CD8-positive, alpha-beta memory T cell (primary cell): ENCODE results near the gene SPAG6. TPM values are rescaled to one million over a fixed set of nuclear protein-coding genes. Genes with fewer than 3 reads are reported as not detected.

Experiments
- CTCF ChIA-PET: fragments of 350-600 bp; sonication (Branson Sonifier 250); formaldehyde crosslinking; loops from one replicate; lab custom pipeline; 2021; ENCODE audit warnings: antibody characterized with exemption; lab: Charles Lee
- POLR2A ChIA-PET: fragments of 350-600 bp; sonication (Branson Sonifier 250); formaldehyde crosslinking; loops from one replicate; lab custom pipeline; 2021; ENCODE audit warnings: antibody characterized with exemption; lab: Charles Lee
- DNase-seq, 5 donors: peaks; one replicate each; pipeline versions ENCODE4 v3.0.0 to v3.0.0-alpha.2; 2020 to 2022; ENCODE audit warnings: mixed read lengths in 1 of 5
- H3K27ac ChIP-seq: one replicate; pipeline ENCODE4 v1.7.0; 2013; ENCODE audit warnings: low read depth, mild to moderate bottlenecking, low read length, moderate library complexity
- H3K27me3 ChIP-seq: 2 replicates; pipeline ENCODE4 v1.7.0; 2013; ENCODE audit warnings: low read length, mild to moderate bottlenecking; ENCODE audit not compliant: insufficient read depth, poor library complexity, severe bottlenecking
- H3K36me3 ChIP-seq: 2 replicates; pipeline ENCODE4 v1.7.0; 2013; ENCODE audit warnings: mild to moderate bottlenecking, low read length, moderate library complexity; ENCODE audit not compliant: insufficient read depth
- H3K4me1 ChIP-seq: 2 replicates; pipeline ENCODE4 v1.7.0; 2013; ENCODE audit warnings: mild to moderate bottlenecking, low read length, moderate library complexity; ENCODE audit not compliant: insufficient read depth
- H3K4me3 ChIP-seq: 2 replicates; pipeline ENCODE4 v1.7.0; 2013; ENCODE audit warnings: mild to moderate bottlenecking, low read length
- H3K9me3 ChIP-seq: 2 replicates; pipeline ENCODE4 v1.7.0; 2013; ENCODE audit warnings: mild to moderate bottlenecking, low read length
- H3K27ac Mint-ChIP-seq, 8 donors: one replicate each; pipeline ENCODE4 v1.8.0; 2020 to 2021; ENCODE audit warnings: mixed read lengths in 8 of 8, mild to moderate bottlenecking in 6 of 8, inconsistent platforms in 3 of 8, moderate library complexity in 3 of 8
- H3K27me3 Mint-ChIP-seq, 2 donors: one replicate each; pipeline ENCODE4 v1.8.0; 2020 to 2021; ENCODE audit warnings: mixed read lengths in 2 of 2, mild to moderate bottlenecking in 1 of 2, moderate library complexity in 1 of 2
- H3K36me3 Mint-ChIP-seq, 3 donors: one replicate each; pipeline ENCODE4 v1.8.0; 2020 to 2021; ENCODE audit warnings: mixed read lengths in 3 of 3, inconsistent platforms in 1 of 3, mild to moderate bottlenecking in 1 of 3
- H3K4me1 Mint-ChIP-seq, 3 donors: one replicate each; pipeline ENCODE4 v1.8.0; 2020 to 2021; ENCODE audit warnings: mixed read lengths in 3 of 3, inconsistent platforms in 1 of 3, mild to moderate bottlenecking in 1 of 3
- H3K4me3 Mint-ChIP-seq, 7 donors: one replicate each; pipeline ENCODE4 v1.8.0; 2020 to 2021; ENCODE audit warnings: mixed read lengths in 7 of 7, mild to moderate bottlenecking in 6 of 7, moderate library complexity in 4 of 7, inconsistent platforms in 2 of 7
- H3K9me3 Mint-ChIP-seq, 5 donors: one replicate each; pipeline ENCODE4 v1.8.0; 2020 to 2022; ENCODE audit warnings: mixed read lengths in 5 of 5, mild to moderate bottlenecking in 3 of 5, moderate library complexity in 2 of 5, inconsistent platforms in 1 of 5
- polyA plus RNA-seq: library from polyadenylated mRNA; unstranded; fragments of 300-500 nt; fragmentation: Illumina TruSeq; gene quantifications from one replicate; pipeline ENCODE4 v1.2.3, GENCODE V29; 2021
- total RNA-seq, 2 experiments: library from RNA; stranded (reverse); gene quantifications; one replicate each; pipeline ENCODE4 v1.2.3, GENCODE V29; 2021

The SPAG6 gene
- total and polyA plus RNA-seq, 3 experiments from 2014 or later = 0.22 TPM; not detected in 2

DNA sequence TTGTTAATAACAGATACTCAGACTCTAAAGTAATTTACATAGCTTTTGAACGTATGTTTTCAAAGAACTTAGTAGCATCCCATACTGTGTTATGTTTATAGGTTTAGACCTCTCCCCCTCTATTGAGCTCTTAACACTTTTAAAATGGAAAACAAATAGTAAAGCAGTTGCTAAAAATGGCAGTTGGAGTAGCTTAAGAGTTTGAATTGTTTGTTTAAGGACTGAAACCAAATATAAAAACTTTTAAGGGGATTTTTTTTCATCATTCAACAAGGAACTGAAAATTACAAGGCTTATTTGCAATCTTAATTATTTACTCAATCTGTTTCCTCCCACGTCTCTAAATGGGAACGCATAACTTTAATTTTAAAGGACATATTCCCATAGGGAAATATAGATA, 1.6 kb upstream of the SPAG6 start:
- no peak for DNase-seq
- peaks cover 8 to 24% (median 18%) of the 10 kb centered on the region in 5 donors for H3K9me3 Mint-ChIP-seq
- CTCF ChIA-PET = interaction anchor here (1.0 to 2.8 kb wide), 3 partner anchors 9 to 93 kb away, joined by 4 to 9 read pairs (median 6); no protein-coding TSS in a partner anchor
- peak overlapping the region in 1 of 7 donors; percentile 41 for H3K4me3 Mint-ChIP-seq
- peaks cover 13% of the 10 kb centered on the region for H3K4me1 ChIP-seq
- H3K27ac Mint-ChIP-seq = peak overlapping the region in 1 of 8 donors; percentile 67
- POLR2A ChIA-PET = interaction anchor here (1.4 to 1.6 kb wide), 2 partner anchors 22 to 93 kb away, joined by 4 to 5 read pairs; partner anchors contain the start of gene BMI1
- H3K36me3 Mint-ChIP-seq = peaks cover 0 to 5% (median 3%) of the 10 kb centered on the region in 3 donors
- H3K36me3 ChIP-seq = no peaks in the 10 kb centered on the region
- peaks cover 60 to 81% of the 10 kb centered on the region in 2 donors for H3K27me3 Mint-ChIP-seq
- no peak overlapping the region for H3K4me3 ChIP-seq
- H3K4me1 Mint-ChIP-seq = peaks cover 16 to 24% (median 21%) of the 10 kb centered on the region in 3 donors
- H3K27ac ChIP-seq = no peak overlapping the region
- H3K27me3 ChIP-seq = peaks cover 71% of the 10 kb centered on the region
- H3K9me3 ChIP-seq = no peaks in the 10 kb centered on the region

- Histone ChIP-seq H3K9me3 (no peaks in the 10 kb centered on the region), H3K4me3 (no peak overlapping the region), H3K27me3 (peaks cover 65% of the 10 kb centered on the region), H3K4me1 (peaks cover 13% of the 10 kb centered on the region), H3K27ac (no peak overlapping the region), H3K36me3 (no peaks in the 10 kb centered on the region)
- Mint-ChIP-seq H3K36me3 (peaks cover 0 to 5% (median 3%) of the 10 kb centered on the region in 3 donors), H3K27ac (peak overlapping the region in 3 of 8 donors; percentile 47 to 67 (median 61)), H3K9me3 (peaks cover 8 to 23% (median 18%) of the 10 kb centered on the region in 5 donors), H3K27me3 (peaks cover 58 to 75% of the 10 kb centered on the region in 2 donors), H3K4me3 (peak overlapping the region in 2 of 7 donors; percentile 41 to 44), H3K4me1 (peaks cover 16 to 24% (median 21%) of the 10 kb centered on the region in 3 donors)
- no peak for DNase-seq
- ChIA-PET CTCF (interaction anchor here (1.0 to 2.8 kb wide), 3 partner anchors 9 to 93 kb away, joined by 4 to 9 read pairs (median 6); no protein-coding TSS in a partner anchor), POLR2A (interaction anchor here (0.6 to 1.6 kb wide), 3 partner anchors 23 to 261 kb away, joined by 3 to 5 read pairs (median 4); partner anchors contain the start of gene BMI1)
Measured at GRCh38 chr10:22344249-22344648, 1.0 kb upstream of the SPAG6 start.

DNA sequence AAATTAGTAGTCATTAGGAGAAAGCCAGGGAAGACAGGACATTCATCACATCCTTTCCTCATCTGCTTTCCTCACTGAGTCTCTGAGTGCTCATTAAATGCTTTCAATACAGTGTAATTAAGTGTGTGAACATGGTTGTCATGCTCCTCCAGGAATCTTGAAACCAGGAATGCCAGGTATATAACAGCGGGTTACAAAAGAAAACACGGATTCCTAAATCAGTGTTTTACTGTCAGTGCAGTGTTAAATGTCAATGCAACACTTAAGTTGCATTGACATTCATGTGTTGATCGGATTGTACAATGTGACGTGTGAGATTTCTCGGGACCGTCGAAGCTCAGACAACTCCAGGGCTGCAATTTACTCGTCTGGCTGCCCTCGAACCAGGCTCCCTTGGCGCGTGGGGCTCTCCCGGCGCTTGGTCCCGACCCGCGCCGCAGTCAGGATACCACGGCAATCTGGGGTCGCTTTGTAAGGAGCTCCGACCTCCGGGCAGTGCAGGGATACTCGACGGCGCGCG, 455 bp upstream of the SPAG6 start:
- H3K27ac Mint-ChIP-seq = peak overlapping the region in 3 of 8 donors; percentile 61 to 79 (median 67)

DNA sequence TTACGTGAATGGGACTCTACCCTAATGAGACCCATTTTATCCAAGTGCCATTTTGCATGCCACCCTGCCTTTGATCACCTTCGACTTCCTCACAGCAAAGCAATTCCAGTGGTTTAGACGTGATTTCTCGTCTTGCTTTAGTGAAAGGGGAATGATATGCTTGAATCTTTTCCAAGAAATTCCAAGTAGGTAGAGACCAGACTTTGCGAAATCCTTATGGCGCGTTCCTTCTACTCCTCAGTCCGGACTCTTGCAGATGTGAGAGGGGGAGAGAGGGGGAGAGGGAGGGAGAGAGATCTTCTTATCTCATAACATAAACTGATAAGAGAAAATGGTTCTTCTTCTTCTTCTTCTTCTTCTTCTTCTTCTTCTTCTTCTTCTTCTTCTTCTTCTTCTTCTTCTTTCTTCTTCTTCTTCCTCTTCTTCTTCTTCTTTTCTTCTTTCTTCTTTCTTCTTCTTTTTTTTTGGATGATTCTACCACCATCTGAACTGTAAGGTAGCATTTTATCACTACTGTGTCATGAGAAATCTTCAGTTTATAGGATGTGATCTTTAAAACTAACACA, 883 bp downstream of the SPAG6 start:
- peaks cover 47 to 64% of the 10 kb centered on the region in 2 donors for H3K27me3 Mint-ChIP-seq
- peaks cover 10 to 18% (median 14%) of the 10 kb centered on the region in 3 donors for H3K4me1 Mint-ChIP-seq
- H3K9me3 ChIP-seq = no peaks in the 10 kb centered on the region
- H3K4me3 ChIP-seq = no peak overlapping the region
- peaks cover 0 to 3% (median 0%) of the 10 kb centered on the region in 3 donors for H3K36me3 Mint-ChIP-seq
- peaks cover 8 to 19% (median 14%) of the 10 kb centered on the region in 5 donors for H3K9me3 Mint-ChIP-seq
- H3K27me3 ChIP-seq = peaks cover 50% of the 10 kb centered on the region
- peak overlapping the region in 5 of 8 donors; percentile 22 to 82 (median 76) for H3K27ac Mint-ChIP-seq
- CTCF ChIA-PET = no interaction called here
- H3K4me3 Mint-ChIP-seq = peak overlapping the region in 6 of 7 donors; percentile 2 to 86 (median 45)
- DNase-seq = no peak
- H3K36me3 ChIP-seq = no peaks in the 10 kb centered on the region
- POLR2A ChIA-PET = no interaction called here
- no peak overlapping the region for H3K27ac ChIP-seq
- H3K4me1 ChIP-seq = peaks cover 3% of the 10 kb centered on the region

More for the DNA sequence above, 455 bp upstream of the SPAG6 start:
- Histone ChIP-seq H3K4me3 (no peak overlapping the region), H3K4me1 (peaks cover 10% of the 10 kb centered on the region), H3K36me3 (no peaks in the 10 kb centered on the region), H3K27me3 (peaks cover 59% of the 10 kb centered on the region), H3K27ac (no peak overlapping the region), H3K9me3 (no peaks in the 10 kb centered on the region)
- Mint-ChIP-seq H3K9me3 (peaks cover 8 to 23% (median 18%) of the 10 kb centered on the region in 5 donors), H3K36me3 (peaks cover 0 to 5% (median 3%) of the 10 kb centered on the region in 3 donors), H3K4me3 (peak overlapping the region in 6 of 7 donors; percentile 2 to 50 (median 34)), H3K4me1 (peaks cover 15 to 23% (median 19%) of the 10 kb centered on the region in 3 donors), H3K27me3 (peaks cover 52 to 70% of the 10 kb centered on the region in 2 donors)
- ChIA-PET CTCF (interaction anchor here (1.0 to 2.8 kb wide), 2 partner anchors 10 to 92 kb away, joined by 4 to 9 read pairs; no protein-coding TSS in a partner anchor), POLR2A (interaction anchor here (0.6 to 1.6 kb wide), 3 partner anchors 23 to 260 kb away, joined by 3 to 5 read pairs (median 4); partner anchors contain the start of gene BMI1)
- DNase-seq = no peak

DNA sequence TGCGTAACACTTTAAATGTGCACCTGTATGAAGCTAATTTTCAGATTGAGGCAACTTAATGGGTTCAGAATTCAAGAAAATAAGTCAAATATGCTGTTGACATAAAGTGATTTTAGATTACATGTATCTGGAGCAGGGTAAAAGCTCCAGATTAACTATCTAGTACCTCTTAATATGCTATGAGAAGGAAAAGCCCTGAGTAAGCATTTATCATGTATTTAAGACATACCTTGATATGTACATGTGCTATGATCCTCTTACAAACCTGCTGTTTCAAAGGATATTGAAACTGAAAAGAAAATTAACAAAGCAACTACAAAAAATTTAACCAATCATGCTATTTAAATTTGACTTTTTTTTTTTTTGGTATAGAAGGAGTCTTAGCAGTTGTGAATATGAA, 4.5 kb downstream of the SPAG6 start:
- H3K36me3 Mint-ChIP-seq = peaks cover 0 to under 1% (median 0%) of the 10 kb centered on the region in 3 donors
- POLR2A ChIA-PET = no interaction called here
- peaks cover 17 to 42% of the 10 kb centered on the region in 2 donors for H3K27me3 Mint-ChIP-seq
- Histone ChIP-seq H3K4me3 (no peak overlapping the region), H3K4me1 (no peaks in the 10 kb centered on the region), H3K27me3 (peaks cover 15% of the 10 kb centered on the region), H3K27ac (no peak overlapping the region), H3K36me3 (no peaks in the 10 kb centered on the region), H3K9me3 (no peaks in the 10 kb centered on the region)
- H3K4me1 Mint-ChIP-seq = peaks cover 3 to 9% (median 5%) of the 10 kb centered on the region in 3 donors
- H3K9me3 Mint-ChIP-seq = peaks cover 5 to 11% (median 9%) of the 10 kb centered on the region in 5 donors
- no peak for DNase-seq
- CTCF ChIA-PET = interaction anchor here (0.9 kb wide), 1 partner anchor 54 kb away, joined by 3 read pairs; no protein-coding TSS in a partner anchor
- H3K27ac Mint-ChIP-seq = no peak overlapping the region
- H3K4me3 Mint-ChIP-seq = no peak overlapping the region

GRCh38 chr10:22351131-22351703, 5.9 kb downstream of the SPAG6 start:
- H3K4me3 Mint-ChIP-seq = no peak overlapping the region
- H3K4me1 Mint-ChIP-seq = peaks cover 0 to 2% (median 2%) of the 10 kb centered on the region in 3 donors
- no peaks in the 10 kb centered on the region for H3K36me3 Mint-ChIP-seq
- Histone ChIP-seq H3K9me3 (no peaks in the 10 kb centered on the region), H3K27me3 (peaks cover under 1% of the 10 kb centered on the region), H3K27ac (no peak overlapping the region), H3K4me1 (no peaks in the 10 kb centered on the region), H3K36me3 (no peaks in the 10 kb centered on the region), H3K4me3 (no peak overlapping the region)
- POLR2A ChIA-PET = no interaction called here
- CTCF ChIA-PET = interaction anchor here (1.2 kb wide), 1 partner anchor 340 kb away, joined by 3 read pairs; no protein-coding TSS in a partner anchor
- H3K9me3 Mint-ChIP-seq = peaks cover 2 to 4% (median 3%) of the 10 kb centered on the region in 5 donors
- DNase-seq = no peak
- peaks cover 6 to 33% of the 10 kb centered on the region in 2 donors for H3K27me3 Mint-ChIP-seq
- H3K27ac Mint-ChIP-seq = no peak overlapping the region

GRCh38 chr10:22356324-22356873, 11.1 kb downstream of the SPAG6 start:
- POLR2A ChIA-PET = no interaction called here

More at GRCh38 chr10:22356324-22356873, 11.1 kb downstream of the SPAG6 start:
- no peaks in the 10 kb centered on the region for H3K9me3 Mint-ChIP-seq
- CTCF ChIA-PET = no interaction called here
- H3K36me3 ChIP-seq = no peaks in the 10 kb centered on the region
- no peak for DNase-seq
- no peaks in the 10 kb centered on the region for H3K4me1 ChIP-seq
- H3K4me3 ChIP-seq = no peak overlapping the region
- no peak overlapping the region for H3K27ac ChIP-seq
- no peaks in the 10 kb centered on the region for H3K36me3 Mint-ChIP-seq
- no peaks in the 10 kb centered on the region for H3K27me3 ChIP-seq
- peaks cover 0 to 20% of the 10 kb centered on the region in 2 donors for H3K27me3 Mint-ChIP-seq
- H3K4me3 Mint-ChIP-seq = no peak overlapping the region
- no peaks in the 10 kb centered on the region for H3K4me1 Mint-ChIP-seq
- H3K27ac Mint-ChIP-seq = no peak overlapping the region
- no peaks in the 10 kb centered on the region for H3K9me3 ChIP-seq
